ENCODE data around the gene MGRN1. TPM values are rescaled to one million over a fixed set of nuclear protein-coding genes. Genes with fewer than 3 reads are reported as not detected.

The MGRN1 gene
- total and polyA plus RNA-seq, 3 donors from 2014 or later: 34.7 to 91.1 (median 89.7) TPM

- 48 to 61% methylated on average over 6 of the region's 6 CpGs for WGBS, 2 donors
- H3K36me3 ChIP-seq (ENCODE audit: low read depth, missing control alignments): no peaks in the 10 kb centered on the region
- no peak for TF ChIP-seq POLR2A (IDR thresholded peaks at IDR 0.05)
- H3K4me3 ChIP-seq: no peak overlapping the region
- intact Hi-C loops (cut with DNase I; ENCODE audit: low total_unique reads): no loop called here
- peaks cover 14% of the 10 kb centered on the region for H3K4me1 ChIP-seq
- no peaks in the 10 kb centered on the region for H3K9me3 ChIP-seq
- DNase-seq: no peak
- no peaks in the 10 kb centered on the region for H3K27me3 ChIP-seq
- peak overlapping the region; percentile 85 to 97 for H3K27ac ChIP-seq
Measured at GRCh38 chr16:4626396-4626795, 1.8 kb downstream of the MGRN1 start.

DNA sequence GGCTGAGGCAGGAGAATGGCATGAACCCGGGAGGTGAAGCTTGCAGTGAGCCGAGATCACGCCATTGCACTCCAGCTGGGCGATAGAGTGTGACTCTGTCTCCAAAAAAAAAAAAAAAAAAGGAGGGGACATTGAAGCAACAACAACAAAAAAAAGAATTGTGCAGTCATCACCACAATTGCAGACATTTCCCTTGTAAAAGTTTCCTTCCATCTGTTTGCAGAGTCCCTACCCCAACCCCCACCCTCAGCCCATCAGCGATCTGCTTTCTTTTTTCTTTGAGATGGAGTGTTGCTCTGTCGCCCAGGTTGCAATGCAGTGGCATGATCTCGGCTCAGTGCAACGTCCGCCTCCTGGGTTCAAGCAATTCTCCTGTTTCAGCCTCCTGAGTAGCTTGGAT is 3.7 kb downstream of the MGRN1 start:
- no peak overlapping the region for H3K4me3 ChIP-seq
- no peaks in the 10 kb centered on the region for H3K36me3 ChIP-seq (ENCODE audit: low read depth, missing control alignments)
- intact Hi-C loops (cut with DNase I; ENCODE audit: low total_unique reads): no loop called here
- H3K9me3 ChIP-seq: no peaks in the 10 kb centered on the region
- 90 to 91% methylated on average over 9 of the region's 9 CpGs for WGBS, 2 donors
- TF ChIP-seq POLR2A (IDR thresholded peaks at IDR 0.05): no peak
- TF ChIP-seq, protein P1, sequence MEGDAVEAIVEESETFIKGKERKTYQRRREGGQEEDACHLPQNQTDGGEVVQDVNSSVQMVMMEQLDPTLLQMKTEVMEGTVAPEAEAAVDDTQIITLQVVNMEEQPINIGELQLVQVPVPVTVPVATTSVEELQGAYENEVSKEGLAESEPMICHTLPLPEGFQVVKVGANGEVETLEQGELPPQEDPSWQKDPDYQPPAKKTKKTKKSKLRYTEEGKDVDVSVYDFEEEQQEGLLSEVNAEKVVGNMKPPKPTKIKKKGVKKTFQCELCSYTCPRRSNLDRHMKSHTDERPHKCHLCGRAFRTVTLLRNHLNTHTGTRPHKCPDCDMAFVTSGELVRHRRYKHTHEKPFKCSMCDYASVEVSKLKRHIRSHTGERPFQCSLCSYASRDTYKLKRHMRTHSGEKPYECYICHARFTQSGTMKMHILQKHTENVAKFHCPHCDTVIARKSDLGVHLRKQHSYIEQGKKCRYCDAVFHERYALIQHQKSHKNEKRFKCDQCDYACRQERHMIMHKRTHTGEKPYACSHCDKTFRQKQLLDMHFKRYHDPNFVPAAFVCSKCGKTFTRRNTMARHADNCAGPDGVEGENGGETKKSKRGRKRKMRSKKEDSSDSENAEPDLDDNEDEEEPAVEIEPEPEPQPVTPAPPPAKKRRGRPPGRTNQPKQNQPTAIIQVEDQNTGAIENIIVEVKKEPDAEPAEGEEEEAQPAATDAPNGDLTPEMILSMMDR (IDR thresholded peaks at IDR 0.05): no peak
- no peaks in the 10 kb centered on the region for H3K27me3 ChIP-seq
- DNase-seq: no peak
- H3K27ac ChIP-seq: no peak overlapping the region
- peaks cover 14% of the 10 kb centered on the region for H3K4me1 ChIP-seq

DNA sequence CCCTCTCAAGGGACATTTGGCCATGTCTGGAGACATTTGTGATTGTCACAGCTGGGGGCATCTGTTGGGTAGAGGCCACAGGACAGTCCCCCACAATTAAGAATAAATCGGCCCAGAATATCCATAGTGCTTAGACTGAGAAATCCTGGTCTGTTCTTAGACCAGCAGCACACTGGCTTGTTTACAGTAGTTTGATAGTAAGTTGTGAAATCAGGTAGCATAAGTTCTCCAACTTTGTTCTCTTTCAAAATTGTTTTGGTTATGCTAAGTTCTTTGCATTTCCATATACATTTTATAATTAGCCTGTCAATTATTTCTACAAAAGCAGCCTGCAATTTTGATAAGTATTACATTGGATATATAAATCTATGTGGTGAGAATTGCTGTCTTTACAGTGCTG is 6.8 kb downstream of the MGRN1 start:
- TF ChIP-seq, protein P1 (IDR thresholded peaks at IDR 0.05): no peak
- TF ChIP-seq POLR2A (IDR thresholded peaks at IDR 0.05): no peak
- 96 to 100% methylated on average over 1 of the region's 1 CpG for WGBS, 2 donors
- peaks cover 4% of the 10 kb centered on the region for H3K4me1 ChIP-seq
- H3K27ac ChIP-seq: no peak overlapping the region
- no peaks in the 10 kb centered on the region for H3K27me3 ChIP-seq
- H3K36me3 ChIP-seq (ENCODE audit: low read depth, missing control alignments): no peaks in the 10 kb centered on the region
- no peak overlapping the region for H3K4me3 ChIP-seq
- intact Hi-C loops (cut with DNase I; ENCODE audit: low total_unique reads): no loop called here
- no peaks in the 10 kb centered on the region for H3K9me3 ChIP-seq
- no peak for DNase-seq

DNA sequence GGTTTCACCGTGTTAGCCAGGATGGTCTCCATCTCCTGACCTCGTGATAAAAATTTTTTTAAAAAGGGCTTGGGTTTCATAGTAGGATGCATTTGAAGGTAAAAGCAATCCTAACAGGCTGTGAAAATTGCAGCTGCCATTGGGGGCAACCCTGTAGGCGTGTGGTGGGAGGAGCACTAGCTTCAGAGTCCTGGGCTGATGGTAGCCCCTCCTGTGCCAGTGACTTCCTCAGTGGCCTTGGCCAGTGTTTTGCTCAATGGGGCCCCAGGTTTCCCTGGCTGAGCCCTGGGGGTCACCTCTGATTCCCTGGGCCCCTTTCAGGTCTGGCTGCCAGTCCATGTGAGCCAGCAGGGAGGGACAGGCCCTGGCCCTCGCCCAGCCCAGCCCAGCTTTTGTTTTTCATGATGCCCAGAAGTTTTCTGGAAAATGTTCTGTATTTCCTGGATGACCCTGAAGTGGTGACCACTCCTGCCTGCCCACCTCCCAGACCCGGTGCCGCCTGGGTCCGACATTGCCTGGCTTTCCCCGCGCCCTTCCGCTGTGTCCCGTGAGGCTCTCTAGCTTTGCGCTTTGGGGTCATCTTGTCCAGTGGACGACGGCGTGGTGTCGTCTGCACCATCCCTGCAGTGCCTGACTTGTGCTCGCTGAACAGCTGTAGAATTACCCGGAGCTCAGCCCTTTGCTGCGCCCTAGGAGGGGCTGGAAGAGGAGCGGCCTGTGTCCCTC is 9.4 kb downstream of the MGRN1 start:
- no peak for DNase-seq
- no peak for TF ChIP-seq POLR2A (IDR thresholded peaks at IDR 0.05)
- TF ChIP-seq, protein P1 (IDR thresholded peaks at IDR 0.05): no peak
- WGBS, 2 donors: 92 to 93% methylated on average over 19 to 20 of the region's 20 CpGs
- Histone ChIP-seq H3K27me3 (no peaks in the 10 kb centered on the region), H3K4me3 (no peak overlapping the region), H3K9me3 (no peaks in the 10 kb centered on the region), H3K4me1 (peaks cover 5% of the 10 kb centered on the region), H3K36me3 (ENCODE audit: low read depth, missing control alignments) (no peaks in the 10 kb centered on the region), H3K27ac (no peak overlapping the region)
- intact Hi-C loops (cut with DNase I; ENCODE audit: low total_unique reads): no loop called here

DNA sequence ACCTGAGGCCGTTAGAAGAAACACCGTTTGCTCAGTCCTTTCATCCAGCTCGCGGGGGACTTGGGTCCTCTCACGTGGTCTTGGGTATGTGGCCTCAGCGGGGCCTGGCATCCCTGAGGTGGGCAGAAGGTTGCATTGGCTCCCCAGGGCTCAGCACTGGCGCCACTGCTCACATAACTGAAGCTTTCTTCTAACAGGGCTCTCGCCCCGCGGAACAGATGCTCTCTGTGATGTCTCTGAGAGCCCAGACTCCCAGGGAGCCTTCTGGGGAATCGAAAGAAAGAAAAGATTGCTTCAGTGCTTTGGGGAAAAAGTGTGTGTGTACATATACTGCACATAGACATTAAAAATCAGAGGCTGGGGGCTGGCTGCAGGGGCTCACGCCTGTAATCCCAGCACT is 10.1 kb downstream of the MGRN1 start:
- no peaks in the 10 kb centered on the region for H3K36me3 ChIP-seq (ENCODE audit: low read depth, missing control alignments)
- H3K27ac ChIP-seq: no peak overlapping the region
- H3K27me3 ChIP-seq: no peaks in the 10 kb centered on the region
- H3K4me3 ChIP-seq: no peak overlapping the region
- WGBS, 2 donors: 90% methylated on average over 12 of the region's 12 CpGs
- H3K9me3 ChIP-seq: no peaks in the 10 kb centered on the region
- TF ChIP-seq, protein P1 (IDR thresholded peaks at IDR 0.05): no peak
- TF ChIP-seq POLR2A (IDR thresholded peaks at IDR 0.05): no peak
- intact Hi-C loops (cut with DNase I; ENCODE audit: low total_unique reads): no loop called here
- DNase-seq: no peak
- peaks cover 7% of the 10 kb centered on the region for H3K4me1 ChIP-seq

All from testis (tissue), 3 donors.